Measurements from ENCODE around the gene SLC35C1. TPM values are rescaled to one million over a fixed set of nuclear protein-coding genes. Genes with fewer than 3 reads are reported as not detected.

The SLC35C1 gene
- total and polyA plus RNA-seq, 2 of the 8 experiments (the other 6 are each of a cell fraction or from before 2014, with no cell fraction given), result 4.6 to 10.6 TPM

DNA sequence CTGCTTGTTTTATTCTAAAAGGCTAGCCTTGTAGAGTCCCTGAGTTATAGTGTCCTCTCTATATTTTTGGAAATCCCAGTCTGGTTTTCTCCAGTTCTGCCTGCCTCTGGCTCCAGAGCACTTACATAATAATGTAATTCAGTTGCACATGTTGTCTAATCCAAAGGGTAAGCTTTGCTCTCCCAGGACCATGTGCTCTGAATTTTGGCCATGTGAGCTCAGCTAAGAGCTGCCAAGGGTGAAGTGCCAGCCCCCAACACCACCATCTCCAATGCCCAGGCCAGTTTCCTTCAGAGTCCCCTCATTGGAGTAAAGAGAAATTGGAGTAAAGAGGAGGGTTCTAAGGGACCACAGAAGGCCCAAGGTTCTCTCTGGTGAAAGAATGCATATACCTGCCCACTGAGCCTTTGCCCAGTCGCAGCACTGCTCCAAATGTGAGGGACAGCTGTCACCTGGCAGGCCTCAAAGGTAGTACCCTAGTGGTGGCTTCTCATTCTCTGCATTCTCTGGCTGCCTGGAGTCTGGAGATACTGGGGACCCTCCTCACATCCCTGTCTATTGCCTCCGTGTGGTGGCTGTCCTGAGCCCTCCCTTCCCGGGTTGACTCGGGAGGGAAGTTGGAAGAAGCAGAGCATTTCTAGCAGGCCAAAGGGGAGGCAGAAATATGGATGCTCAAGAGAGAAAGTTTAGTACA is 47.2 kb downstream of the SLC35C1 start:
- Histone ChIP-seq H4K5ac (ENCODE audit: insufficient read length, low read depth, low read length) (no peak overlapping the region), H3K23ac (ENCODE audit: insufficient read length) (no peak overlapping the region), H3K27ac (ENCODE audit: low read depth, low read length) (no peak overlapping the region), H3K18ac (ENCODE audit: extremely low read depth, low read length) (no peak overlapping the region), H3K4me1 (replicated peaks in 1 of 4; ENCODE audit: control insufficient read depth in 3 of 4, insufficient read depth in 4 of 4, low read length in 3 of 4) (peaks cover 6 to 37% (median 16%) of the 10 kb centered on the region in 4 experiments), H3K79me2 (ENCODE audit: control insufficient read depth in 1 of 2, insufficient read depth in 2 of 2, low read length in 2 of 2) (0 out of 4 replicates have a peak, but pooled peaks cover 0 to 5% of the 10 kb centered on the region in 2 experiments), H4K91ac (replicated peaks; ENCODE audit: insufficient read length, low read length) (no peak overlapping the region), H3K9me3 (ENCODE audit: insufficient read depth in 2 of 2, low read depth in 1 of 2, low read length in 1 of 2) (no peaks in the 10 kb centered on the region), H3K36me3 (ENCODE audit: control insufficient read depth in 2 of 4, insufficient read depth in 4 of 4, low read length in 3 of 4) (peaks cover 0 to 4% (median 3%) of the 10 kb centered on the region in 4 experiments; a peak in 2 of 8 replicates), H2BK20ac (ENCODE audit: low read length) (no peak overlapping the region), H3K4ac (replicated peaks; ENCODE audit: insufficient read length, low read depth, low read length) (no peak overlapping the region), H2BK12ac (ENCODE audit: low read depth, low read length) (no peak overlapping the region), H3K23me2 (ENCODE audit: low read depth, low read length) (no peaks in the 10 kb centered on the region; the same call in 1 of the 2 replicates), H2AK5ac (ENCODE audit: low read depth, low read length) (no peak overlapping the region), H2AFZ (ENCODE audit: low read length) (no peak overlapping the region), H4K8ac (ENCODE audit: extremely low read depth, insufficient read depth, low read length) (no peak overlapping the region), H3K4me2 (ENCODE audit: insufficient read depth in 1 of 2, low read depth in 2 of 2, low read length in 2 of 2) (peak overlapping the region; percentile 7 to 32; a peak in 3 of 4 replicates), H3K14ac (ENCODE audit: insufficient read length) (no peak overlapping the region), H3K79me1 (ENCODE audit: low read depth, low read length) (peaks cover 2% of the 10 kb centered on the region; the same call in 1 of the 2 replicates), H4K20me1 (replicated peaks in 1 of 2; ENCODE audit: control insufficient read depth in 1 of 2, insufficient read depth in 2 of 2, low read length in 2 of 2) (peaks cover 2 to 13% of the 10 kb centered on the region in 2 experiments), H2BK5ac (ENCODE audit: low read depth, low read length) (no peak overlapping the region), H3K56ac (replicated peaks; ENCODE audit: insufficient read length, low read depth, low read length) (no peak overlapping the region), H2BK15ac (ENCODE audit: low read length) (no peak overlapping the region), H3K4me3 (ENCODE audit: extremely low read depth in 1 of 4, insufficient read depth in 2 of 4, low read depth in 3 of 4, low read length in 4 of 4) (peak overlapping the region in 1 of 4 experiments; percentile 6; a peak in 1 of 8 replicates), H3K9ac (replicated peaks in 1 of 4; ENCODE audit: extremely low read depth in 1 of 4, low read depth in 3 of 4, low read length in 3 of 4) (no peak overlapping the region), H3K27me3 (replicated peaks in 1 of 4; ENCODE audit: control insufficient read depth in 3 of 4, extremely low read depth in 1 of 4, insufficient read depth in 3 of 4, low read length in 3 of 4) (peaks cover 0 to 5% (median 0%) of the 10 kb centered on the region in 4 experiments; a peak in 2 of 7 replicates), H2BK120ac (replicated peaks; ENCODE audit: low read depth, low read length) (no peak overlapping the region)
- ChIA-PET CTCF (ENCODE audit: partially characterized antibody) (interaction anchor here (0.9 to 1.9 kb wide), 4 partner anchors 11 to 78 kb away, joined by 3 to 6 read pairs (median 4); no protein-coding TSS in a partner anchor), POLR2A (ENCODE audit: partially characterized antibody) (no interaction called here)
- TF ChIP-seq TEAD4 (IDR thresholded peaks at IDR 0.05; ENCODE audit: low read depth, low read length) (0 out of 2 replicates have a peak, but pooled peaks have one; percentile 16), CHD2 (IDR thresholded peaks at IDR 0.05; ENCODE audit: low read length) (no peak), RFX5 (IDR thresholded peaks at IDR 0.05; ENCODE audit: borderline replicate concordance, low read depth, low read length) (no peak)
- TF ChIP-seq, protein P1, sequence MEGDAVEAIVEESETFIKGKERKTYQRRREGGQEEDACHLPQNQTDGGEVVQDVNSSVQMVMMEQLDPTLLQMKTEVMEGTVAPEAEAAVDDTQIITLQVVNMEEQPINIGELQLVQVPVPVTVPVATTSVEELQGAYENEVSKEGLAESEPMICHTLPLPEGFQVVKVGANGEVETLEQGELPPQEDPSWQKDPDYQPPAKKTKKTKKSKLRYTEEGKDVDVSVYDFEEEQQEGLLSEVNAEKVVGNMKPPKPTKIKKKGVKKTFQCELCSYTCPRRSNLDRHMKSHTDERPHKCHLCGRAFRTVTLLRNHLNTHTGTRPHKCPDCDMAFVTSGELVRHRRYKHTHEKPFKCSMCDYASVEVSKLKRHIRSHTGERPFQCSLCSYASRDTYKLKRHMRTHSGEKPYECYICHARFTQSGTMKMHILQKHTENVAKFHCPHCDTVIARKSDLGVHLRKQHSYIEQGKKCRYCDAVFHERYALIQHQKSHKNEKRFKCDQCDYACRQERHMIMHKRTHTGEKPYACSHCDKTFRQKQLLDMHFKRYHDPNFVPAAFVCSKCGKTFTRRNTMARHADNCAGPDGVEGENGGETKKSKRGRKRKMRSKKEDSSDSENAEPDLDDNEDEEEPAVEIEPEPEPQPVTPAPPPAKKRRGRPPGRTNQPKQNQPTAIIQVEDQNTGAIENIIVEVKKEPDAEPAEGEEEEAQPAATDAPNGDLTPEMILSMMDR (IDR thresholded peaks at IDR 0.05; ENCODE audit: control extremely low read depth in 1 of 3, insufficient read depth in 1 of 3, low read depth in 1 of 3, low read length in 3 of 3), result peak; percentile 9 to 29 (median 10); a peak in 2 of 4 replicates
- 20% methylated on average over 4 of the region's 4 CpGs; no CpG with 5 or more reads in 1 of the 2 experiments for WGBS, 2 experiments (ENCODE audit: extremely low coverage in 1 of 2, insufficient coverage in 1 of 2, insufficient read length in 1 of 2, insufficient replicate concordance in 2 of 2, low coverage in 1 of 2, low lambda C conversion rate in 2 of 2, missing lambda C conversion rate in 1 of 2)
- FAIRE-seq (no peak), DNase-seq (ENCODE audit: low read depth in 1 of 2, low spot score in 2 of 2) (no peak)

Measured in H1 (cell line).